Measurements from ENCODE around the gene TP73. TPM values are rescaled to one million over a fixed set of nuclear protein-coding genes. Genes with fewer than 3 reads are reported as not detected.

The TP73 gene
- total RNA-seq, 1 experiment from 2014 or later, result 10.0 TPM

GRCh38 chr1:3617806-3618345 is 34.4 kb upstream of the TP73 start:
- H3K36me3 ChIP-seq (ENCODE audit: insufficient read depth, low read length, poor library complexity, severe bottlenecking), result no peaks in the 10 kb centered on the region
- no peaks in the 10 kb centered on the region for H3K27me3 ChIP-seq (replicated peaks; ENCODE audit: insufficient read depth, low read depth, low read length, poor library complexity)
- ChIA-PET POLR2A (ENCODE audit: low non-redundant PET) (no interaction called here), CTCF (no interaction called here)
- no TSS peak for BruUV-seq (replicated peaks)
- H3K4me3 ChIP-seq (ENCODE audit: low read depth, low read length, poor library complexity, severe bottlenecking), result no peak overlapping the region
- TF ChIP-seq EZH2 (IDR thresholded peaks at IDR 0.05; ENCODE audit: borderline replicate concordance, low read depth, low read length, poor library complexity, severe bottlenecking) (no peak), CTCF (conservative IDR thresholded peaks at IDR 0.05; ENCODE audit: low read depth, low read length) (no peak)
- no peak overlapping the region for H3K27ac ChIP-seq (ENCODE audit: low read depth, low read length, poor library complexity, severe bottlenecking)
- no peak for DNase-seq (ENCODE audit: low spot score)
- intact Hi-C loops (cut with micrococcal nuclease; ENCODE audit: unreplicated experiment), result no loop called here
- no peaks in the 10 kb centered on the region for H3K9me3 ChIP-seq (ENCODE audit: low read depth, low read length, poor library complexity, severe bottlenecking)
- H3K4me1 ChIP-seq (ENCODE audit: insufficient read depth, low read length, poor library complexity, severe bottlenecking), result peaks cover 5% of the 10 kb centered on the region

GRCh38 chr1:3618531-3618880 is 33.8 kb upstream of the TP73 start:
- no peak for TF ChIP-seq CTCF (conservative IDR thresholded peaks at IDR 0.05; ENCODE audit: low read depth, low read length)
- TF ChIP-seq EZH2 (IDR thresholded peaks at IDR 0.05; ENCODE audit: borderline replicate concordance, low read depth, low read length, poor library complexity, severe bottlenecking), result no peak
- peaks cover 5% of the 10 kb centered on the region for H3K4me1 ChIP-seq (ENCODE audit: insufficient read depth, low read length, poor library complexity, severe bottlenecking)
- no peak for DNase-seq (ENCODE audit: low spot score)
- intact Hi-C loops (cut with micrococcal nuclease; ENCODE audit: unreplicated experiment), result no loop called here
- no peaks in the 10 kb centered on the region for H3K9me3 ChIP-seq (ENCODE audit: low read depth, low read length, poor library complexity, severe bottlenecking)
- ChIA-PET POLR2A (ENCODE audit: low non-redundant PET) (no interaction called here), CTCF (interaction anchor here (0.5 to 1.7 kb wide), 12 partner anchors 12 to 488 kb away, joined by 3 to 42 read pairs (median 4); no protein-coding TSS in a partner anchor)
- no peaks in the 10 kb centered on the region for H3K27me3 ChIP-seq (replicated peaks; ENCODE audit: insufficient read depth, low read depth, low read length, poor library complexity)
- no TSS peak for BruUV-seq (replicated peaks)
- no peaks in the 10 kb centered on the region for H3K36me3 ChIP-seq (ENCODE audit: insufficient read depth, low read length, poor library complexity, severe bottlenecking)
- H3K4me3 ChIP-seq (ENCODE audit: low read depth, low read length, poor library complexity, severe bottlenecking), result no peak overlapping the region
- no peak overlapping the region for H3K27ac ChIP-seq (ENCODE audit: low read depth, low read length, poor library complexity, severe bottlenecking)

GRCh38 chr1:3618881-3619671 is 33.2 kb upstream of the TP73 start:
- Histone ChIP-seq H3K4me1 (ENCODE audit: insufficient read depth, low read length, poor library complexity, severe bottlenecking) (peaks cover 5% of the 10 kb centered on the region), H3K36me3 (ENCODE audit: insufficient read depth, low read length, poor library complexity, severe bottlenecking) (no peaks in the 10 kb centered on the region), H3K27ac (ENCODE audit: low read depth, low read length, poor library complexity, severe bottlenecking) (no peak overlapping the region), H3K9me3 (ENCODE audit: low read depth, low read length, poor library complexity, severe bottlenecking) (no peaks in the 10 kb centered on the region), H3K27me3 (replicated peaks; ENCODE audit: insufficient read depth, low read depth, low read length, poor library complexity) (no peaks in the 10 kb centered on the region), H3K4me3 (ENCODE audit: low read depth, low read length, poor library complexity, severe bottlenecking) (no peak overlapping the region)
- intact Hi-C loops (cut with micrococcal nuclease; ENCODE audit: unreplicated experiment), result loop anchor here (1.0 kb wide), 2 partner anchors 54 to 128 kb away; no protein-coding TSS in a partner anchor
- CTCF ChIA-PET, result interaction anchor here (0.5 to 1.7 kb wide), 13 partner anchors 11 to 489 kb away, joined by 3 to 42 read pairs (median 4); no protein-coding TSS in a partner anchor
- BruUV-seq (replicated peaks), result no TSS peak
- TF ChIP-seq CTCF (conservative IDR thresholded peaks at IDR 0.05; ENCODE audit: low read depth, low read length), result peak; percentile 91
- no peak for TF ChIP-seq EZH2 (IDR thresholded peaks at IDR 0.05; ENCODE audit: borderline replicate concordance, low read depth, low read length, poor library complexity, severe bottlenecking)
- DNase-seq (ENCODE audit: low spot score), result peak; percentile 87
- POLR2A ChIA-PET (ENCODE audit: low non-redundant PET), result no interaction called here

Measured in A673 (cell line).